Activated CD8-positive, alpha-beta memory T cell treated with anti-CD3 and anti-CD28 coated beads, Interleukin-2, amount 10 ng/mL, durations not matched to agents 7 days and 5 days (primary cell): ENCODE results near the gene WAPL. TPM values are rescaled to one million over a fixed set of nuclear protein-coding genes. Genes with fewer than 3 reads are reported as not detected.

Experiments used
- ATAC-seq: fragments of 150-1000 bp; cut with Tn5 transposase; one replicate; pipeline ENCODE4 v1.10.0; 2021; ENCODE audit warnings: moderate library complexity
- CTCF ChIA-PET: fragments of 350-600 bp; sonication (Branson Sonifier 250); formaldehyde crosslinking; loops from one replicate; lab custom pipeline; 2021; ENCODE audit warnings: antibody characterized with exemption; lab: Charles Lee
- DNase-seq: peaks from one replicate; pipeline ENCODE4 v3.0.0-alpha.2; 2020
- H3K27ac Mint-ChIP-seq: one replicate; pipeline ENCODE4 v1.8.0; 2021; ENCODE audit warnings: mild to moderate bottlenecking, mixed read lengths
- H3K27me3 Mint-ChIP-seq: one replicate; pipeline ENCODE4 v1.8.0; 2021; ENCODE audit warnings: mixed read lengths
- H3K36me3 Mint-ChIP-seq: one replicate; pipeline ENCODE4 v1.8.0; 2021; ENCODE audit warnings: mild to moderate bottlenecking, mixed read lengths
- H3K4me1 Mint-ChIP-seq: one replicate; pipeline ENCODE4 v1.8.0; 2021; ENCODE audit warnings: mixed read lengths
- H3K4me3 Mint-ChIP-seq: one replicate; pipeline ENCODE4 v1.8.0; 2021; ENCODE audit warnings: mild to moderate bottlenecking, moderate library complexity, mixed read lengths
- H3K9me3 Mint-ChIP-seq: one replicate; pipeline ENCODE4 v1.8.0; 2022; ENCODE audit warnings: low read depth, mixed read lengths
- total RNA-seq, 2 experiments: library from RNA; stranded (reverse); gene quantifications; one replicate each; pipeline ENCODE4 v1.2.3, GENCODE V29; 2021

WAPL gene
- total RNA-seq, 2 experiments from 2014 or later: 48.5 to 52.6 TPM

DNA sequence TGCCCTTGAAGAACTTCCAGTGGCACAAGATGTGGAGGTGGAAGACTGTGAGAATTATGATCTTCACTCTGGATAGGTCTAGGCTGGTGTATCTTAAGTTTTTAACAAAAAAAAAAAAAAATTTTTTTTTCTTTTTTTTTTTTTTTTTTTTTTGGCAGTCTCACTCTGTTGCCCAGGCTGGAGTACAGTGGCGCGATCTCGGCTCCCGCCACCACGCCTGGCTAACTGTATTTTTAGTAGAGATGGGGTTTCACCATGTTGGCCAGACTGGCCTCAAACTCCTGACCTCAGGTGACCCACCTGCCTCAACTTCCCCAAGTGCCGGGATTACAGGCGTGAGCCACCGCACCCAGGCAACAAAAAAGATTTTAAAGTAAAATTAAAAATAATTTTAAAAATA lies 37.9 kb downstream of the WAPL start:
- Mint-ChIP-seq H3K4me1 (no peaks in the 10 kb centered on the region), H3K27me3 (no peaks in the 10 kb centered on the region), H3K36me3 (peaks cover 21% of the 10 kb centered on the region), H3K27ac (no peak overlapping the region), H3K9me3 (no peaks in the 10 kb centered on the region), H3K4me3 (no peak overlapping the region)
- no peak for ATAC-seq
- no peak for DNase-seq
- CTCF ChIA-PET: interaction anchor here (0.7 to 1.7 kb wide), 5 partner anchors 8 to 85 kb away, joined by 3 to 5 read pairs (median 3); no protein-coding TSS in a partner anchor

DNA sequence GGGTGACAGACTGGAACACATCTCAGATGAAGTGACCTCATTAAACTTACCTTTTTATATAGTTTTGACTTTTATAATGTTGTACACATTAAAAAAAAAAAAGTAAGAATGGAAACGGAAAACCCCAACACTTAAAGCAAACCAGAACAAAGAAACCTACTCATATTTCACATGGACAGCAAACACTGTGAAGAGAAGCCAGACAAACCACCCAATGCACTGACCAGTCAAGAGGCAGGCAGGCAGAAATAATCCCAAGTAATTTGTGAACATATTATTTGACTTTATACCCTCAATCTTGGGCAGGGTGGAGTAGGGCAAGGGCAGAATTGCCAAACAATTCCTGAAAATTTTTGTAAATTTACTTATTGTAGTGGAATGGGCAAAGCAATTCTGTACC lies 39.8 kb downstream of the WAPL start:
- H3K27ac Mint-ChIP-seq: no peak overlapping the region
- CTCF ChIA-PET: no interaction called here
- H3K36me3 Mint-ChIP-seq: peaks cover 21% of the 10 kb centered on the region
- H3K27me3 Mint-ChIP-seq: no peaks in the 10 kb centered on the region
- DNase-seq: no peak
- no peak overlapping the region for H3K4me3 Mint-ChIP-seq
- no peaks in the 10 kb centered on the region for H3K9me3 Mint-ChIP-seq
- ATAC-seq: no peak
- H3K4me1 Mint-ChIP-seq: no peaks in the 10 kb centered on the region

DNA sequence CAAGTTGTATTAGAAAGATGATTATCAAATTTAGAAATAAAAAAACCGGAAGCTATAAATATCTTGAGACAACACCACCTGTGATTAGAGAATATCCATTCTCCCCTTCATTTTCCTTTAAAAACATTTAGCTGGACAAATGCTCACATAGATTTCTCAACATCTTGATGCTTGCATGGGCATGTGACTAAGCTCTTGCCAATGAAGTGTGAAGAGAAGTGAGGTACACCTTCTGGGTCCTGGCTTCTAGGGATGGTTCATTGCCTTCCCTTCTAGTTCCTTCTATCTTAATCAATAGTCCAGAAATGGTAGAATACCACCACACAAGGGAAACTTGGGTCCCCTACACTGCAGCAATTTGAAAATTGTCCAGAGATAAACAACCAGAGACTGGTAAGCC lies 41.0 kb downstream of the WAPL start:
- no peaks in the 10 kb centered on the region for H3K9me3 Mint-ChIP-seq
- H3K27me3 Mint-ChIP-seq: no peaks in the 10 kb centered on the region
- DNase-seq (no peak), ATAC-seq (no peak)
- H3K36me3 Mint-ChIP-seq: peaks cover 22% of the 10 kb centered on the region
- CTCF ChIA-PET: interaction anchor here (1.7 kb wide), 1 partner anchor 81 kb away, joined by 9 read pairs; no protein-coding TSS in a partner anchor
- no peaks in the 10 kb centered on the region for H3K4me1 Mint-ChIP-seq
- H3K27ac Mint-ChIP-seq: peak overlapping the region; percentile 7
- H3K4me3 Mint-ChIP-seq: no peak overlapping the region

DNA sequence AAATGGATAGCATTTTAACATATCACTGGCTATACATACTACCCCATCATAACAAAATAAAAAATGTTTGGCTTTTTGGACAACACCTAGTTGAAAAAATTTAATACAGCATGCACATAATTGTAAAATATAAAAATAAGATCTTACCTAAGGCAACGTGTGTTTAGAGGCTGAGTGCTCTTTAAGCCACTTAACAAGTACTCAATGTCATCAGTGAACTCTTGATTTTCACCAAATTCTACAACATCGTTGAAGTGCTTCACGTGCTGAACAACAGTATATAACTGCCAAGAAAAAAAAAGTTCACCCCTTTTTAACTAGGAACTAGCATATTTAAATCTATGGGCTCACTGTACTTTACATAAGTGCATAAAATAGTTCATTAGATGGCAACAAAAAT lies 49.5 kb downstream of the WAPL start:
- CTCF ChIA-PET: interaction anchor here (1.2 to 1.9 kb wide), 3 partner anchors 11 to 72 kb away, joined by 3 to 10 read pairs (median 5); no protein-coding TSS in a partner anchor
- H3K36me3 Mint-ChIP-seq: peaks cover 28% of the 10 kb centered on the region

DNA sequence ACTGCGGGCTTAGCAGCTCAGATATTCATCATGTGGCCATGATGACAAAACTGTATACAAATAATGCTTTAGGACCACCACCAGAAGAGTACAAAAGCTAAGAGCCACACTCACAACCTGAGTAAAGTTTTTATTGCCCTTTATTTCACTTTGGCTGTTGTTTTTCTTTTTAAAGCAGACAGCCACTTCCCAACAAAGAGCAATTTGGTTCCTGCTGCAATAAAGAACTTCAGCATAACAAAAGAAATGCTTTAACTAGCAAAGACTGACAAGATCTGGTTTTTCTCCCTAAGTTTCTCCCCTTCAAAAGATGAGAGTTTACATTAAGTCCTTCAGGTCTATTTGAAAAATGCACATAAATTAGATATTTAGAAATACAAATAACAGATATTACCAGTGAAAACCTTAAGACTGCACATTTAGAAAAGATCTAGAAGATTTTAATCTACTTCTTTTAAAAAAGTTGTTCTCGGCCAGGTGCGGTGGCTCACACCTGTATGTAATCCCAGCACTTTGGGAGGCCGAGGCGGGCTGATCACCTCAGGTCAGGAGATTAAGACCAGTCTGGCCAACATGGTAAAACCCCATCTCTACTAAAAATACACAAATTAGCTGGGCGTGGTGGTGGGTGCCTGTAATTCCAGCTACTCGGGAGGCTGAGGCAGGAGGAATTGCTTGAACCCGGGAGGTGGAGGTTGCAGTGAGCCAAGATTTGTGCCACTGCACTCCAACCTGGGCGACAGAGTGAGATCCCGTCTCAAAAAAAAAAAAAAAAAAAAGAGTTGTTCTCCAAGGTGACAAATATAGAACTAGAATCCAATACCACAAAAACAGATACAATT lies 59.4 kb downstream of the WAPL start:
- CTCF ChIA-PET: interaction anchor here (0.7 to 1.4 kb wide), 2 partner anchors 62 to 223 kb away, joined by 3 to 4 read pairs; no protein-coding TSS in a partner anchor
- Mint-ChIP-seq H3K4me1 (no peaks in the 10 kb centered on the region), H3K9me3 (no peaks in the 10 kb centered on the region), H3K27me3 (no peaks in the 10 kb centered on the region), H3K36me3 (peaks cover 36% of the 10 kb centered on the region), H3K27ac (no peak overlapping the region), H3K4me3 (no peak overlapping the region)
- DNase-seq (no peak), ATAC-seq (no peak)

More for the DNA sequence above, 49.5 kb downstream of the WAPL start:
- no peak overlapping the region for H3K27ac Mint-ChIP-seq
- no peak overlapping the region for H3K4me3 Mint-ChIP-seq
- DNase-seq (no peak), ATAC-seq (no peak)
- no peaks in the 10 kb centered on the region for H3K27me3 Mint-ChIP-seq
- no peaks in the 10 kb centered on the region for H3K4me1 Mint-ChIP-seq
- H3K9me3 Mint-ChIP-seq: no peaks in the 10 kb centered on the region

DNA sequence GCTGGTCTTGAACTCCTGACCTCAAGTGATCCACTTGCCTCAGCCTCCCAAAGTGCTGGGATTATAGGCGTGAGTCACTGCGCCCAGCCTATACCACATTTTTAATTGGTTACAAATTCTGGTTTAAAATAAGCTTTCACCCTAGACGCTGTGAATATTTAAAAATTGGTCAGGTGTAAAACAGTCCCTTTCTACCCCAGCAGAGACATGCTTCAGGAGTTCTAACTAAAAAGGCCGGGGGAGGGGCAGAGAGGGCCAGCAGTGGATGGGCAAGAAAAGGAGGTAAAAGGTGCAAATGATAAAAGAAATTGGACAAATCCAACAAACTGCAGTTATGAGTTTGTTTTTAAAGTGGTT lies 70.0 kb downstream of the WAPL start:
- H3K36me3 Mint-ChIP-seq: peaks cover 64% of the 10 kb centered on the region
- no peak overlapping the region for H3K27ac Mint-ChIP-seq
- no peak overlapping the region for H3K4me3 Mint-ChIP-seq
- H3K9me3 Mint-ChIP-seq: no peaks in the 10 kb centered on the region
- ATAC-seq (no peak), DNase-seq (no peak)
- H3K4me1 Mint-ChIP-seq: peaks cover 15% of the 10 kb centered on the region
- no peaks in the 10 kb centered on the region for H3K27me3 Mint-ChIP-seq
- CTCF ChIA-PET: interaction anchor here (1.5 kb wide), 1 partner anchor 134 kb away, joined by 3 read pairs; no protein-coding TSS in a partner anchor

DNA sequence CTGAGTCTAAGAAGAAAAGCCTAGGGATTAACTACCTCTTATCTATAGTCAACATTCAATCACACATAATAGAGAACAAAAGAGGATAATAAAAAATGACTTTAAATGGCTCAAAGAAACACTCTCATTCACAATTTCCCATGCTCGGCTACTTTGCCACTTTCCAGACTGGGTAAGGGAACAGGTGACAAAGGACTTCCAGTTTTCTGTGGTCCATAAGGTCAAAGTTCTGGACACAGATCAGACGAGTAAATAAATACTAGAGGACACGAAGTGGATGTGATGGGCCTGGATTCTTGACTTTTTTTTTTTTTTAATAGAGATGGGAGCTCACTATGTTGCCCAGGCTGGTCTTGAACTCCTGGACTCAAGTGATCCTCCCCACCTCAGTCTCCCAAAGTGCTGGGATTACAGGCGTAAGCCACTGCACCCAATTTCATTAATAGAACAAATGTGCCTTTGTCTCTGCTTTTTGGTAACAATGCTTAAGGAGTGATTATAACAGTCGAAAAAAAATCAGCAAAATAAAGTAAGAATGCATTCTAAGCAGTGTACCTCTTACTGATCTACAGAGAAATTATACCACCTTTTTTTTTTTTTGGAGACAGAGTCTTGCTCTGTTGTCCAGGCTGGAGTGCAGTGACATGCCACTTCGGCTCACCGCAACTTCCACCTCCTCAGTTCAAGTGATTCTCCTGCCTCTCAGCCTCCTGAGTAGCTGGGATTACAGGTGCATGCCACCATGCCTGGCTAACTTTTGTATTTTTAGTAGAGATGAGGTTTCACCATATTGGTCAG lies 70.6 kb downstream of the WAPL start:
- Mint-ChIP-seq H3K4me3 (no peak overlapping the region), H3K27me3 (no peaks in the 10 kb centered on the region), H3K27ac (no peak overlapping the region), H3K4me1 (peaks cover 15% of the 10 kb centered on the region), H3K9me3 (no peaks in the 10 kb centered on the region), H3K36me3 (peaks cover 61% of the 10 kb centered on the region)
- CTCF ChIA-PET: interaction anchor here (1.4 to 1.5 kb wide), 2 partner anchors 52 to 134 kb away, joined by 3 to 7 read pairs; no protein-coding TSS in a partner anchor
- no peak for DNase-seq
- ATAC-seq: no peak

DNA sequence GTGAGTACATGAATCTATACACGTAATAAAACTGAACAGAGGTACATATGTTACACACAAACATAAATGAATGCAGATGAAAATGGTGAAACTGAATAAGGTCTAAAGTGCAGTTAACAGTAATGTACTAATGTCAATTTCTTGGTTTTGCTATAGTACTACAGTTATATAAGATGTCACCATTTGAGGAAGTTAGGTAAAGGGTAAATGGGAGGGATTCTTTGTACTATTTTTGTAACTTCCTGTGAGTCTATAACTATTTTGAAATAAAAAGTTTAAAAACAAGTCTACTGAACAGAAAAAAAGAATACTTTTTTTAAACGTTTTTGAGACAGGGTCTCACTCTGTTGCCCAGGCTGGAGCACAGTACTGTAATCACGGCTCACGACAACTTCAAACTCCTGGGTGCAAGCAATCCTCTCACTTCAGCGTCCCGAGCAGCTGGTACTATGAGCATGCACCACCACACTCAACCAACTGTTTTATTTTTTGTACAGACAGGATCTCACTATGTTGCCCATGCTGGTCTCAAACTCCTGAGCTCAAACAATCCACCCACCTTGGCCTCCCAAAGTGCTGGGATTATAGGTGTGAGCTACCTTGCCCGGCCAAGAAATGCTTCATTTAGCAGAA lies 71.5 kb downstream of the WAPL start:
- Mint-ChIP-seq H3K27ac (peak overlapping the region; percentile 35), H3K36me3 (peaks cover 58% of the 10 kb centered on the region), H3K4me1 (peaks cover 15% of the 10 kb centered on the region), H3K27me3 (no peaks in the 10 kb centered on the region), H3K9me3 (no peaks in the 10 kb centered on the region), H3K4me3 (no peak overlapping the region)
- no peak for DNase-seq
- CTCF ChIA-PET: interaction anchor here (1.4 kb wide), 1 partner anchor 51 kb away, joined by 7 read pairs; no protein-coding TSS in a partner anchor
- ATAC-seq: no peak

DNA sequence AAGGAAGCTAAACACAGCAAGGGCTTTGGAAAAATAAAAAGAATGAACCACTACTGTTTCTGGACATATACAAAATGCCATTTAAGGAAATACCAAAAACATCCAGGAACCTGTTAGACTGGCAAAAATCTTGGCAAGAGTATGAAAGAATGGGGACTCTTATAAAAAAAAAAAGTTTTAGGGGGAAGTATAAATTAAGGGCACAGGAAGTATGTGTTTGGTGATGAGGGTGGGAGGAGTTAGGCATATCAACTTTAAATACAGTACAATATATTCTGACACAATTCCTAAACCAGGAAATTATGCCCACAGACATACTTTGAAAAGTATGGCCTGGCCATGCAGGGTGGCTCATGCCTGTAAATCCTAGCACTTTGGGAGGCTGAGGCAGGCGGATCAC lies 74.2 kb downstream of the WAPL start:
- H3K4me3 Mint-ChIP-seq: no peak overlapping the region
- H3K36me3 Mint-ChIP-seq: peaks cover 60% of the 10 kb centered on the region
- ATAC-seq (no peak), DNase-seq (no peak)
- H3K9me3 Mint-ChIP-seq: no peaks in the 10 kb centered on the region
- peaks cover 19% of the 10 kb centered on the region for H3K4me1 Mint-ChIP-seq
- H3K27me3 Mint-ChIP-seq: no peaks in the 10 kb centered on the region
- H3K27ac Mint-ChIP-seq: peak overlapping the region; percentile 44
- CTCF ChIA-PET: interaction anchor here (3.3 kb wide), 1 partner anchor 47 kb away, joined by 16 read pairs; no protein-coding TSS in a partner anchor

DNA sequence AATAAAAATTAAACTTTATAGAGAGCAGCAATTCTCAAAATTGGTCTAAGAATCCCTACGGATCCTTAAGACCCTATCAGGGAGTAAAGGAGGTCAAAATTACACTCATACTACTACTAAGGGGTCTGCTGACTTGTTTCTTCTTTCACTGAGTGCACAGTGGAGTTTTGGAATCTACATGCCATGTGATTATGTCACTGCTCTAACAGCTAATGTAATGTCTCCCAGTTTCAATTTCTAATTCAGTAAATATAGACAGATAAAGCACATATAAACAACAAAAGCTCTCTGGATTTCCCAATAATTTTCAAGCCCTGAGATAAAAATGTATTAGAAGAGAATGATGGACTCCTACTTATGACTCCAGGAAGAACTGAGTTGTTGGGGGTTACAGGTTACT lies 74.6 kb downstream of the WAPL start:
- Mint-ChIP-seq H3K27me3 (no peaks in the 10 kb centered on the region), H3K27ac (peak overlapping the region; percentile 44), H3K4me3 (no peak overlapping the region), H3K4me1 (peaks cover 19% of the 10 kb centered on the region), H3K9me3 (no peaks in the 10 kb centered on the region), H3K36me3 (peaks cover 61% of the 10 kb centered on the region)
- DNase-seq (no peak), ATAC-seq (no peak)
- CTCF ChIA-PET: interaction anchor here (3.3 kb wide), 1 partner anchor 47 kb away, joined by 16 read pairs; no protein-coding TSS in a partner anchor

DNA sequence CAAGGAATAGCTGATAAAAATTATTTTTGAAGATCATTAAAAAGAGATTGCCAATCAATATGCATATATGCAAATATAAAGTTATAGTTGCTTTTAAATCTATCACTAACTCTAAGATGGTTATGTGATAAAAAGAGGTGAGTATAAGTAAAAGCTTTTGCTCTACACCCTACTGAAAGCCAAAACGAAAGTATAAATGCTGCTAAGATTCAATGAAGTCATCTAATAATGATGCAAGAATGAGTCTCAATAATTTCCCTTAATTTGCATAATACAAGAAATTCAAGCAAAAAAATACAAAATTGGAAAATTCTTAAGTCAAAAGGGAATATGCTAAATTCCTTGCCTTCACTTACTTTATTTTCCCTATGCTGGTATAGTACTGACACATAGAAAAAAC lies 75.2 kb downstream of the WAPL start:
- Mint-ChIP-seq H3K4me3 (no peak overlapping the region), H3K4me1 (peaks cover 25% of the 10 kb centered on the region), H3K9me3 (no peaks in the 10 kb centered on the region), H3K27ac (no peak overlapping the region), H3K36me3 (peaks cover 60% of the 10 kb centered on the region), H3K27me3 (no peaks in the 10 kb centered on the region)
- CTCF ChIA-PET: interaction anchor here (3.3 kb wide), 1 partner anchor 46 kb away, joined by 16 read pairs; no protein-coding TSS in a partner anchor
- no peak for DNase-seq
- ATAC-seq: no peak

DNA sequence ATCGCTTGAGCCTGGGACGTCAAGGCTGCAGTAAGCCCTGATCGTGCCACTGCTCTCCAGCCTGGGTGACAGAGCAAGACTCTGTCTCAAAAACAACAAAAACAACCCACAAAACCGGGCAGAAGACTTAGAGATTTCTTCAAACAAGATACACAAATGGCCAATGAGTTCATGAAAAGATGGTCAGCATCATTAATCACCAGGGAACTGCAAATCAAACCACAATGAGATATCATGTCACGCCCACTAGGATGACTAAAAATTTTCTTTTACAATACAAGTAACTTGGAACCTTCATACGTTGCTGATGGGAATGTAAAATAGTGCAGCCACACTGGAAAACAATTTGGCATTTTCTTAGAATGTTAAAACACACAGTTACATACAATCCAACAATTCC lies 77.7 kb downstream of the WAPL start:
- H3K27ac Mint-ChIP-seq: no peak overlapping the region
- no peak for ATAC-seq
- H3K9me3 Mint-ChIP-seq: no peaks in the 10 kb centered on the region
- H3K27me3 Mint-ChIP-seq: no peaks in the 10 kb centered on the region
- no peak for DNase-seq
- H3K4me3 Mint-ChIP-seq: no peak overlapping the region
- H3K4me1 Mint-ChIP-seq: peaks cover 37% of the 10 kb centered on the region
- peaks cover 57% of the 10 kb centered on the region for H3K36me3 Mint-ChIP-seq
- CTCF ChIA-PET: interaction anchor here (3.3 kb wide), 1 partner anchor 44 kb away, joined by 16 read pairs; no protein-coding TSS in a partner anchor

DNA sequence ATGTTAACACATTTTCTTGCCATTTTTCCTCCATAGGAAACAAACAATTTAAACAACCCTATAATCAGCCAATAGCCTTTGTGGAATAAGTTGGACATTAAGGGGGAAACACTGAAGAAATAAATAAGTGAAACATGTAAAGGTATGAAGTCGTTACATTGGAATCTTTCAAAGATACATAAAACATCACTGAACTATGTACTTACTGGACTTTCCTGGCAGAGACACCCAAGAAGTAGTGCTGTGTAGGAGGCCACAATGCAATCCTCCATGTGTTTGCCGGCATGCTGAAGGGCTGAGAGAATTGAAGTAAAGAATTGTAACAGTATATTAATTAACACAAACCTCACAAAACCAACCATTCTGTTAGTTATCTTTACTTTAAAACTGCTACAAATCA lies 78.5 kb downstream of the WAPL start:
- H3K4me3 Mint-ChIP-seq: no peak overlapping the region
- CTCF ChIA-PET: interaction anchor here (2.2 kb wide), 1 partner anchor 43 kb away, joined by 8 read pairs; no protein-coding TSS in a partner anchor
- H3K27me3 Mint-ChIP-seq: no peaks in the 10 kb centered on the region
- ATAC-seq (no peak), DNase-seq (no peak)
- peaks cover 56% of the 10 kb centered on the region for H3K36me3 Mint-ChIP-seq
- H3K4me1 Mint-ChIP-seq: peaks cover 37% of the 10 kb centered on the region
- no peak overlapping the region for H3K27ac Mint-ChIP-seq
- H3K9me3 Mint-ChIP-seq: no peaks in the 10 kb centered on the region
